HG03108 (cell line): ENCODE results near the gene KL.

Experiments
- ATAC-seq: cut with Tn5 transposase; IDR thresholded peaks from one replicate; pipeline ENCODE4 v1.9.1; 2021; ENCODE audit warnings: moderate library complexity; ENCODE audit not compliant: unreplicated experiment

The KL gene

GRCh38 chr13:33033986-33034385 lies 17.8 kb downstream of the KL start:
- no peak for ATAC-seq

DNA sequence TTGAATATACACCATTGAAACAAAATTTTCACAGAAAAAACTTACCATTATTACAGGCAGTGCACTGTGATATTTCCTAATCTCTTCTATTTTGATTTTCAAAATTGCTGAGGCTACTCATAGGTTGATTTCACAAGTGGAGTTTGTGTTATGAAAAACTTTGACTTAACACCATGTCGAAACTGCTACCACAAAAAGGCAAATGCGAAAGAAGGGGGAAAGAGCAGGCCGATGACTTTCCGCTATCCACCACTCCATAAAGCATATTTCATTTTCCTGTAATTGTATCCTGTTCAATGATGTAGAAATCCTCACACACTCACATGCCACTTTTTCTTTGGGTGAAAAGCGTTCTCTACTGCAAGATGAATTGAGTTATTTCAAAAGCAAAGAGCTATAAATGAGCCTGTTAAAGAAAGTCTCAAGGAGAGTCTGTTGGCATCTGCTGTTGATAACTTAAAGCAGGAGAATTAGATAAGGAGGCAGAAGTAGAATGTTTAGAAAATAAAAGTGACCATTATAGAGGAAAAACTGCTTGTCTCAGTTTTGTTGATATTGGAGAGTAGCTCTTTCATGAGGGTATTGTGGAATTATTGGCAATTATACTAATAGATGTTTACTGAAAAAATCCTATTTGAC lies 18.8 kb downstream of the KL start:
- ATAC-seq = no peak

GRCh38 chr13:33037673-33038072 lies 21.4 kb downstream of the KL start:
- ATAC-seq = no peak

- ATAC-seq = no peak
Measured at GRCh38 chr13:33040090-33040489, 23.9 kb downstream of the KL start.

DNA sequence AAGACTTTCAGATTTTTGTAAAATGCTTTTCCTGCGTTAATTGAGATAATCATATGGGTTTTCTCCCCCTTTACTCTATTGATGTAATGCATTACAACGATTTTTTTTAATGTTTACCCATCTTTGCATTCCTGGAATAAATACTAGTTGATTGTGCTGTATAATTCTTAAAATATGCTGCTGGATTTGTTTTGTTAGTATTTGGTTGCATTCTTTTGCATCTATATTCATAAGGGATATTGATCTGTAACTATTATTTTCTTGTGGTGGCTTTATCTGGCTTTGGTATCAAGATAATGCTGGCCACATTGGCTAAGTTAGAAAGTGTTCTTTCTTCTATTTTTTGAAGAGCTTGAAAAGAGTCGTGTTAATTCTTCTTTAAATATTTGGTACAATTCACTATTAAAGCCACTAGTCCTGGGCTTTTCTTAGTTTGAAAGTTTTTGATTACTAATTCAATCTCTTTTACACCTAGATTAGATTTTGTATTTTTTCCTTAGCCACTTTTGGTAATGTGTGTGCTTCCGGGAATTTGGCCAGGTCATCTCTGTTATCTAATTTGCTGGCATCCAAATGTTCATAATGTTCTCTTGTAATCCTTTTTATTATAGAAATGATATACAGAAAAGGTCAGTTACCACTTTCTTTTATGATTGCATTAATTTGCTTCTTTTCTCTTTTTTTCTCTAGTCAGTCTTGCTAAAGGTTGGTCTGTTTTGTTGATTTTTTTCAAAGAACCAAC lies 29.8 kb downstream of the KL start:
- no peak for ATAC-seq

DNA sequence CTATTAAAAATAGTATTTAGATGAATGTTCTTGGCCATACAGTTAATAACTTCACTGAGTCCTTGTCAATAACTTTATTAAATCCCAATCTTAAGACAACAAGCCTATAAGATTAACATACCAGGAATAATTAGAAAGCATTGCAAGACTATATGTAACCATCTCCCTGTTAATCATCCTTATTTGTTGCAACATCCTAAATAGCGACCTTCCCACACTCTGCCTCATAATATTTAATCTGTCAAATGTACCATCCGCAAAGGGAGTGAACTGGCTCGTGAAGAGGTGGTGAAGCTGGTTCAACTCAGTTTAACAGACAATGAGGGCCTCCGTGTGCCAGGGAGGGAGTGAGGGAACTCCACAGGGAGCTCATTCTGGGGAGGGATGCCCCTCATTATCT lies 33.9 kb downstream of the KL start:
- ATAC-seq = no peak

DNA sequence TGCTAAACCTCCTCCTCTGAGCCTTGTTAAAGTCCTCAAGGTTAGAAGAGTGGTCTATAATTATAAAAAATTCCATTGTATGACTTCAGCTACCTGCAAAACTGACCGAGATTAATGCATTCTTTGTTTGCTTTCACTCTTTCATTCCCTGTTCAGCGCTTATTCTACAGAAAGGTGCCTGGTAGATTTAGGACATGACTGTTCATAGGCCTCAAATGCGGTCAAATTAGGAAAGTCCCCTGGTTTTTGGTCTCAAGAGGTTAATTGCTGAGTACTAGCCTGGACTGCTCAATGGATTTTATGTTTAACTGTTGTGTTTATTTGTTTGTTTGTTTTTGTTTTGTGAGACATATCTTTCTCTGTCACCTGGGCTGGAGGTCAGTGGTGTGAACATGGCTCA lies 35.4 kb downstream of the KL start:
- no peak for ATAC-seq

GRCh38 chr13:33052506-33053280 lies 36.5 kb downstream of the KL start:
- ATAC-seq = no peak

- ATAC-seq = no peak
Measured at GRCh38 chr13:33053397-33054066, 37.3 kb downstream of the KL start.

DNA sequence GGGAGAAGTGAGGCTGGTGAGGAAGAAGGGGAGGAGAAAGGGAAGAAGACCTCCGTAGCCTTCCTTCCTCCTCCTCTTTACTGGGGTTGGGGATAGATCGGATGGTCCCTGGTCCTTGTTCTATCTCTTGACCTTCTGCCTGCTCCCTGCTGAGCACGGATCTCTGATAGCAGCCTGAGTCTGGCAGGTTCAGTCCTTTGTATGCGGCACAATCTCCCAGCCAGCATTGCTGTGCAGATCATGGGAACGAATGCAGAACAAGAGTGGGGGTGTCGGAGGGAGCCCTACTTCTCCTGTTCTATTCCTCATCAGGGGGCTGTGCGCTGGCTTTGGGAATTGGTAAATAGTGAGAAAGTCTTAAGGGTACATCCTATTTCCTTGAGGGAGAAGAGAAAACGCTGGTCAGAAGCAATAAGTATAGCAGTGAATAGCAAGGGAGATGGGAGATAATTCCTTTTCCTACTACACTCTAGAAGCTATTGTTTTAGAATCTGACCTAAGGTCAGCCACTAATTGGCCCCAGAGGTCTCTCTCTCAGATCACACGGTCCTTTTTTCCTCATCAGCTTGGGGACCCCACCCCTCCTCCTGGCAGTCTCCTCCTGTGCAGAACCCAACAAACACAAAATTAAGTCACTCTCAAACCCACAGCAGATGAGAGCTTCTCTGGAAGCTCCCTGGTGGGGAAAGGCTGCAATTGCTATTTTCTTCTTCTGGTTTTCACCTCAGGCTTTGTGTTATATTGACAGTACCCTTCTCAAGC lies 41.0 kb downstream of the KL start:
- no peak for ATAC-seq

- ATAC-seq = no peak
Measured at GRCh38 chr13:33058776-33059327, 42.6 kb downstream of the KL start.

GRCh38 chr13:33060815-33061214 lies 44.6 kb downstream of the KL start:
- ATAC-seq = no peak

DNA sequence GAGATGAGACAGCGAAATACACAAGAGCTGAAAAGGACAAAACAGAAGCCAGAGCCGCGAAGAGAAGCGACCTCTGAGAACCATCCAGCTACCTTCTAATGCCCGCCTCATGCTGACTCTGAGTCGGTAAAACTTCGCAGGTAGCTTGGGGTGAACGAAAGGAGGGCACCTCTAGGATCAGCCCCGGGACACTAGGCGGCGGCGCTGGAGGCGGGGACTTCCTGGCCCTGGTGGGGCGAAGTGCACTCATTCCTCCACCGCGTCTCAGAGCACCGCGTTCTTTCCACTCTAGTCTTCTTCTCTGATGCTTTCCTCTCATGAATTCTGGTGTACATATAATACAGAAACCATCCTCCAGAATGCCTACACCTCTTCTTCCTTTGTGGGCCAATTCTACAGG lies 50.1 kb downstream of the KL start:
- ATAC-seq = no peak

GRCh38 chr13:33069365-33069764 lies 53.1 kb downstream of the KL start:
- ATAC-seq = no peak

- no peak for ATAC-seq
Measured at GRCh38 chr13:33070713-33071112, 54.5 kb downstream of the KL start.

DNA sequence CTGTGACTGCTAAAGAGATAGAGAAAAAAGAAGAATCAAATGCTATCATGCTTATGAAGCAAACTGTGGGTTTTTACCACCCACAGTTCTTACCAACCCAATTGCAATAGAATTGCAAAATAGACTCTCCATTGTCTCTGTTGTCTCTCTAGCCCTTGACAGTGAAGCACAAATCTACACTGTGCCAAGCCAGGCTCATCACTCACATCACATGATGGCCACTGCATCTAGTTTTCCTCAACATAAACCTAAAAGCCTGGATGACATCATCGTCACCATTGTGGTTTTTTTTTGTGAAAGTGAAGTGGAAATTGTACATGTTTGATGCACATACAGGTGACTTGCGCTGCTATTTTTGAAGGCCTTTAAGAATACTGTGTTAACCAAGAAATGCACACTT lies 56.1 kb downstream of the KL start:
- ATAC-seq = no peak

DNA sequence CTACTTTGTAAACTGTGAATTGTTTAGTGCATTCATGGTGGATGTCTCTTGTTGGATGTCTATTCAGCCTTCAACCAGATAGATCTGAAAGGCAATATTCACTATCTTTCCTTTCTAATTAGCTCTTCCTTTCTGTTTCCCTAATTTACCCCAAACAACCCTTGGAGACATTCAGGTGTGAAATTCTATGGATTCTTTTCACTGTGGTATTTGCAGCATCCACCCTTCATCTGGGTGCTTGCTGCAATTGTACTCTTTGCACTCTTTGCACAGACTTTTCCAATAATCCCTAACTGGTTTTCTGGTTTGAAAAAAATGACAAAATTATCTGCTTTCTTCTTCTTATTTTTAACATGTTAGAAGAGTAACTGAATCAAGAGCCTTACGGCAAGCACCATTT lies 56.5 kb downstream of the KL start:
- ATAC-seq = no peak

GRCh38 chr13:33073338-33073737 lies 57.1 kb downstream of the KL start:
- ATAC-seq = no peak

DNA sequence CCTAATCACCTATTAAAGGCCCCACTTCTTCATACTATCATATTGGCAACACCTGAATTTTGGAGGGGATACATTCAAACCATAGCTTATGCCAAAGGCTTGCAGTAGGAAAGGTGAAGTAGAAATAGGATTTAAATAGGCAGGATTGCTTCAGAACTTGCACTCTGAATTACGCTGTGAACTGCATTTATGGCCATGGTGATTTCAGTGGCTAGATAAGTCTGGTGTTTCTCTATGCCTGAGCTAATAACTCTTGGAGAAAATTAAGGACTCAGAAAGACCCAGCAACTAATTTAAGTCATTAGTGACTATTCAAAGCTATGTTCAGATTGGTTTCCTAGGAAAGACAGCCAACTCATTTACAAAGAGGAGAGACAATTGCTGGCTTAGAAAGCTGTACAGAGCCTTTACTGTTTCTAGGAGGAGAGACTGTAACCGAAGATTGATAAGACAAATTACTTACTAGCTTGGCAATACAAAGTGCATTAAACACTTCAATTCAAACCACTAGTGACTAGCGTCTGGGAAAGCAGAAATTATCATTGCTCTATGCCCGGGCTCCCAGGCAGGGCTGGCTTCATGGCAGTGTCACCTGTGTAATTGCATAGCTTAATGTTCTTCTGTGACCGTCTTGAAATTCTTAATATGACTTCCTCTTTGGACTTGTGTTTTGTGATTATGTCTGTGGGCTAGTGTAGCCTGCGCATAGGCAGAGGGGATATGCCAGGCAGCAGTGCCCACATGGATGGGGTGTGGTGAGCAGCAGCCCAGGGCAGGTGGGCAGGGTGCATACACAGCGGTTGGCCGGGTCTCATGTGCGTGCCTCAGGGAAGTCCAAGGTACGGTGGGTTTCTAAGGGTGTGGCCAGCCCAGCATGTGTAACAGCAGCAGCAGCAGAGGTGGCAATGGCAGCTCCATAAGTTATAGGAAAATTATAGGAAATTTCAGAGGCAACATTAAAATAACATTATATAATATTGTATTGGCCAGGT lies 60.1 kb downstream of the KL start:
- no peak for ATAC-seq
